IPS-NIHi7 (cell line): ENCODE measurements around the gene CAMK1D.
"Not testable (repeated sequence)": the region's sequence is repeated elsewhere in the genome, so short reads cannot be mapped to it uniquely, and the experiment has no call there.

Experiments used
- DNase-seq: peaks from one replicate; pipeline ENCODE4 v3.0.0; 2012; ENCODE audit warnings: mixed read lengths; ENCODE audit errors: extremely low spot score

CAMK1D gene

DNA sequence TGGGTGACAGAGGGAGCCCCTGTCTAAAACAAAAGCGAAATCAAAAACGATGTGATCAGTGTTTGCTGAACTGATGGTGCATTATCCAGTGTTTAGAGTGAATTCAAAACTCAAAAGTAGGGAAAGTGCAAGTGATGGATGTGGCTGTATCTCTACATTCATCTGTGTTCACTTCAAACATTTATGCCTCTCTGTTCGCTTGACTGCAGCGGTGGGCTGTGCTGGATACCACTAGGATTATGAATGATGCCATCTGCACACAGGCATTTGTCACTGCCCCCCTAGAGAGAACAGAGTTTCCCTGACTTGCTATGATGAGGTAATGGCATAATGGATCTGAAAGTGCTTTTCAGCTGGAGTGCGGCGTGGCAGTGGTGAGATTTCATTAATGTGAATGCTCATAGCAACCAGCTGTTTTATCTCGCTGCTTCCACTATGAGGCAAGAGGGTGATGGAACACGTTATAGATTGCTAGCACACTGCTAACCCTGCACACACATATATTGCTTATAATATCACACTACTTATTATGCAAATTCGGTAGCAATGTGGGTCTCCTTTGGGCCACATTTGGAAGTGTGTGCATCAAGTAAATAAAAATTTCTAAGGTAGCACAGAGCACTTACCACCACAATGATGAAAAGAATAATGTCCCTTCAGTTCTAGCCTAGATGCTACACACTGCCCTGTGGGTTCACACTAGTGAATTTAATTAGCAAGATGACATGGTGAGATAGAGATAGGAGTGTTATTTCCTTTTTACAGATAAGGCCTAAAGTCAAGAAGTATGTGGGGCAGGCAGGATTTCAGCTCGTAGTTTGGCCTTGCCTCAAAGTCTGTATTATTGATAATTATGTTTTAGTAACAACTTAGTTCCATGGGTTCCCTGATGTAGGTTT is 164.7 kb downstream of the CAMK1D start:
- no peak for DNase-seq

- no peak for DNase-seq
These were observed 168.7 kb downstream of the CAMK1D start for GRCh38 chr10:12518024-12518423.

GRCh38 chr10:12521423-12521822 is 172.1 kb downstream of the CAMK1D start:
- no peak for DNase-seq

GRCh38 chr10:12526311-12526710 is 177.0 kb downstream of the CAMK1D start:
- no peak for DNase-seq

GRCh38 chr10:12529976-12530375 is 180.6 kb downstream of the CAMK1D start:
- no peak for DNase-seq

DNA sequence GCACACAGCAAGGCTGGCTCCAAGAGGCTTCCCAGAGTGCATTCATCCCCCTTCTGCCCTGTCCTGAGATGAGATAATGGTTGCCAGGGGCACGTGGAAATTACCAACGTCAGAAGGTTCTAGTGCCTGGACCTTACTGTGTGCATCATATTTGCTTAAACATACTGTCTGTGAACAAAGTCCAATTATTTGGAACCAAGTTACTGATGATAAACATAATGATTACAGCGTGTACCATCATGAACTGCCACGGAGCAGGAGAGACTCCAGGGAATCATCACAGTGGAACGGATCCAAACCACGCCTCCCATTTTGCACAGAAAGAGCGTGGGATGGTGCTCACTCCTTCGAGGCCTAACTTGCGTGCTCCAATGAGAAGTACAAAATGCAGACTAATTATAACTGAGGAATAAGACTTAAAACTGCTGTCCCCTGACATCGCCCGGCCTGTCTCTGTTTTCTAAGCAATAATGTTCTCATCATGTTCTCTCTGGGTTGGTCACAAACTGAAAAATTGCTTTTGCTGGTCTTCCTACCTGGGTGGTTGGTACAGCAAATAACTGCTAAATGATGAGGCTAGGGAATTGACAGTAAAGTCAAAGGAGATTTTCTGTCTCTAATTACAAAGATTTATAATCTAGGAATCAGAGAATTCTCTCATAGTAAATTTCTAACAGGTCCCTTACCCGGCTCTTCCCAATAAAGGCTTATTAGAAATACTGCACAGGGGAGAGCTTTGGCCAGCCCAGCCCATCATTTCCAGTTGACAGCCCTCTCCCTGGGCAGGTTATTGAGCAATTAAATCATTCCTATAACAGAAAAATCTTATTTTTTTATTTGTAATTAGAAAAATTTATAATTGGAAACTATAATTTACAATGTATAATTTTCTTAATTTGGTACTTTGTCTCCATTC is 182.2 kb downstream of the CAMK1D start:
- no peak for DNase-seq

DNA sequence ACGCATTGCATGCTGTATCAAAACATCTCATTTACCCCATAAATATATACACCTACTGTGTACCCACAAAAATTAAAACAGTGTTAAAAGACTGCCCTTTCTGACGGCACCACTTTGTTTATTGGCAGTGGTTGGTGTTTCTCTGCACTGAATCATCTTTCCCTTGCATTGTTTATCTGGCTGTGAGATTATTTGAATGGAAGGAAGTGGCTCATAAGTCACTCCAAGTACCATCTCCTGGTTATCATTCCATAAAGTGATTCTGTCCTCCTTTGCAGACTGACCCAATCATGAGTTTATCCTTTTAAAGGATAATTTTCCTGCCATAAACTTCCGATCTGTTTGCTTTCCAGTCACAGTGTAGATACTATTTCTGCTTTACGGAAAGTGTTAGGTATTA is 183.8 kb downstream of the CAMK1D start:
- no peak for DNase-seq

- no peak for DNase-seq
These were observed 184.4 kb downstream of the CAMK1D start for GRCh38 chr10:12533723-12534122.

DNA sequence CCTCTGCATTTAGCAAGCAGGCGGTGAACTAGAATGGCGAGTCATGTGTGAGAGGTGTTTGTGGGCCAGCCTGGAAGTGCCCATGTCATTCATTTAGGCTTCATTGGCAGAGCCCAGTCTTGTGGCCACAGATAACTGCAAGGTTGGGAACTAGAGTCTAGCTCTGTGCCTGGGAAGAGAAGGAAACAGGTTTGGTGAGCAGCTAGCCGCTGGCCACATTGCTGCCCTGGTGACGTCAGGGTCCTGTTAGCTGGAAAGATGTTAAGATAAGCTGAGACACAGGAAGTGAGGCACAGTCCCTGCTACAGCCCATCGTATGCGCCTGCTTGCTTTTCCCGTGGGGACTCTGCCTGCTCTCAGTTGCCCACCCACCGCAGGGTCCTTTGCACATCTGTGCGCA is 185.5 kb downstream of the CAMK1D start:
- no peak for DNase-seq

DNA sequence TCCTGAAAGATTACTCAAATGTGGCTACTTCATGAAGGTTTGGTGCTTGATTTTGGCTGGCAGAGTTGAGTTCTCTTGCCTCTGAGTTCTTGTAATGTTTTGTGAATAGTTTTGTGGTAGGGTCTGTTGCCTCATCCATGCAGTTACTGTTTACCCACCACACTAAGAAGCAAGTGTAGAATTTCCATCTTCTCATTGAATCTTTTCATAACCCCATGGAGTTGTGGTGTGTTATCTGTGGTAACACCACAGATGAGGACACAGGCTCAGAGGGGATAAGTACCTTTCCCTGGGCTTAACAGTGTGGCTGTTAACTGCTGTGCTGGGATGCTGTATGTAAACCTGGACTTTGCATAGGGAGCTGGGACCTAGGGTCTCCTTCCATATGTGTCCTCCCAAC is 186.3 kb downstream of the CAMK1D start:
- DNase-seq = no peak

- no peak for DNase-seq
These were observed 189.2 kb downstream of the CAMK1D start for GRCh38 chr10:12538491-12538995.

- no peak for DNase-seq
These were observed 190.2 kb downstream of the CAMK1D start for GRCh38 chr10:12539350-12540164.

GRCh38 chr10:12540341-12540781 is 191.0 kb downstream of the CAMK1D start:
- no peak for DNase-seq

DNA sequence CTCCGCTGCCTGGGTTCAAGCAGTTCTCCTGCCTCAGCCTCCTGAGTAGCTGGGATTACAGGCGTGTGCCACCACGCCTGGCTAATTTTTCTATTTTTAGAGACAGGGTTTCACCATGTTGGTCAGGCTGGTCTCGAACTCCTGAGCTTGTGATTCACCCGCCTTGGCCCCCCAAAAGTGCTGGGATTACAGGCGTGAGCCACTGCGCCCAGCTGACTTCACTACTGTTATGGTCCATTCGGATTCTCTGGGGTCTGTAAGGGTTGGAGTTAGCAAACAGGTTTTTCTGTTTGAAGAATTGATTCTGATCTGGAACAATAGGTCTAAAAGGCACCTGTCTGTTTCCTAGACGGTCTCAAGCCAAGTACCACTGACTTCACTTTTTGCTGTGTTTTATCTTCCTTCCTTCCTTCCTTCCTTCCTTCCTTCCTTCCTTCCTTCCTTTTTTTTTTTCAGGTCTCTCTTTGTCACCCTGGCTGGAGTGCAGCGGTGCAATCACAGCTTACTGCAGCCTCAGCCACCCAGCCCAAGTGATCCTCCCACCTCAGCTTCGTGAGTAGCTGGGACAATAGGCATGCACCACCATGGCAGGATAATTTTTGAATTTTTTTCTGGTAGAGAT is 192.2 kb downstream of the CAMK1D start:
- no peak for DNase-seq

DNA sequence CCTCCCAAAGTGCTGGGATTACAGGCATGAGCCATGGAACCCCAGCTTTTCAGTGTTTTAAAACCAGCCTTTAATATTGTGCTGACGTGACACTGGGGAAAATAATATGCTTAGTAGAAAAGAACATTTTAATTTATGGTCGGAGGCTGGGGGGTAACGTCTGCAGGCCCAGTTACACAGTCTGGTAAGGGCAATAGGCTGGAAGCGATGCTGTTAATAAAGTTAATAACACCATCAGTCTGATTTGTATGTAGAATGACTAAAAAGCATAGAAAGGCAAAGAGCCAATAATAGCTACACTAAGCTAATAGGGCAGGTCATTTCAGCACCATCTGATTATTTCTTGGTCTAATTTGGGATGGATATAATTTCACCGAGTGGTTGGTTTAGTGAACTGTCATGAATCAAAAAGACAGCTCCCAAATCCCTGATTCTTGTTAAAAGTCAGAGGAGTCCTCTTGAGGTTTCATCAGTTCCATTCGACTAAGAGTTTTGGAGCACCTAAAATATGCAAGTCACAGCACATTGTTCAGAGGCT is 192.9 kb downstream of the CAMK1D start:
- DNase-seq = no peak

GRCh38 chr10:12543589-12543988 is 194.2 kb downstream of the CAMK1D start:
- DNase-seq = no peak

DNA sequence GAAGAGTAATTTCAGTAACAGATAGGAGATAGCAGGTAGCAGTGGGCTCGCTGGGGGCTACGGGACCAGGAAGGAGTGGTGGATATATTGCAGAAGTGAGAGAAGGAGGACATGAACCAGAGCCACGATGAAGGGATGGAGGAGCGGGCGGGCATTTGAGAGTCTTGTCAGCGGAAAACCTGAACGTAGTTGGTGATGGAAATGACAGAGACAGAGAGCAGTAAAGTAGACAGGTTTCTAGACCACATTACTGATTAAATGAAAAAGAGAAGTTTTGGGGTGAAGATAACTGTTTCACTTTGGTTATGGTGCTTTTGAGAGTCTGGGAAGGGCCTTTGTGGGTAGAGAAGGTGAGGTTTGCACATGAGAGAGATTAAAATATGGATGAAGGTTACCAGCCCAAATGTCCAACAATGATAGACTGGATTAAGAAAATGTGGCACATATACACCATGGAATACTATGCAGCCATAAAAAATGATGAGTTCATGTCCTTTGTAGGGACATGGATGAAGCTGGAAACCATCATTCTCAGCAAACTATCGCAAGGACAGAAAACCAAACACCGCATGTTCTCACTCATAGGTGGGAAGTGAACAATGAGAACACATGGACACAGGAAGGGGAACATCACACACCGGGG is 196.9 kb downstream of the CAMK1D start:
- DNase-seq = not testable (repeated sequence)

GRCh38 chr10:12547301-12547771 is 198.0 kb downstream of the CAMK1D start:
- DNase-seq = no peak

DNA sequence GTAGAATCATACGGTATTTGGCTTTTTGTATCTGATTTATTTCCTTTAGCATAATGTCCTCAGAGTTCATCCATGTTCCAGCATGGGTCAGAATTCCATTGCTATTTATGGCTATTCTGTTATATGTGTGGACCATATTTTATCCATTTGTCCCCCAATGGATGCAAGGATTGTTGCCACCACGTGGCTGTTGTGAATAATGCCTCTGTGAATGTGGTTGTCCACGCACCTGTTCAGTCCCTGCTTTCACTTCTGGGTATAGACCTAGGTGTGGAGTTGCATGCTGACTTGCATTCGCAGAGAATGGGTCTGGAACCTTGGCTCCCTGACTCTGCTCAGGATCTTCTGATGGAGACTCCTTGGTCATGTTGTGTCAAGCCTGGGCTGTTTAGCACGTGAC is 199.9 kb downstream of the CAMK1D start:
- DNase-seq = no peak

- DNase-seq = no peak
These were observed 201.6 kb downstream of the CAMK1D start for GRCh38 chr10:12550994-12551393.
